GM23338 (cell line): Measurements from ENCODE around the gene WFS1. TPM values are rescaled to one million over a fixed set of nuclear protein-coding genes. Genes with fewer than 3 reads are reported as not detected.

ENCODE experiments used
- ATAC-seq: fragments of 200-7000 bp; cut with Tn5 transposase; 3 replicates; pipeline ENCODE4 v1.9.1; 2020
- DNase-seq: peaks from one replicate; pipeline ENCODE4 v3.0.0-alpha.2; 2015; ENCODE audit warnings: low spot score
- H2AFZ ChIP-seq: fragments of 200-600 bp; sonication (generic); 2 replicates; pipeline ENCODE4 v1.8.0; 2016; ENCODE audit warnings: antibody characterized with exemption, mild to moderate bottlenecking, moderate library complexity
- H3F3A ChIP-seq: fragments of 200-600 bp; sonication (generic); replicated peaks from 2 replicates; pipeline ENCODE4 v1.8.0; 2017; ENCODE audit warnings: antibody characterized with exemption, mixed run types, low read depth
- H3K27ac ChIP-seq: fragments of 200-600 bp; sonication (generic); 2 replicates; pipeline ENCODE4 v1.6.1; 2016; ENCODE audit warnings: low read depth
- H3K27me3 ChIP-seq: fragments of 200-600 bp; sonication (generic); 2 replicates; pipeline ENCODE4 v1.8.0; 2016; ENCODE audit warnings: mild to moderate bottlenecking, mixed run types, moderate library complexity; ENCODE audit not compliant: insufficient read depth
- H3K36me3 ChIP-seq: fragments of 200-600 bp; sonication (generic); 2 replicates; pipeline ENCODE4 v1.8.0; 2016; ENCODE audit warnings: mild to moderate bottlenecking; ENCODE audit not compliant: insufficient read depth
- H3K4me1 ChIP-seq: fragments of 200-600 bp; sonication (generic); 2 replicates; pipeline ENCODE4 v1.8.0; 2016; ENCODE audit warnings: mild to moderate bottlenecking, moderate library complexity; ENCODE audit not compliant: insufficient read depth
- H3K4me2 ChIP-seq: fragments of 200-600 bp; sonication (generic); 2 replicates; pipeline ENCODE4 v1.7.1; 2017; ENCODE audit warnings: mixed run types
- H3K4me3 ChIP-seq: fragments of 200-600 bp; sonication (generic); 2 replicates; pipeline ENCODE4 v1.6.1; 2016; ENCODE audit warnings: mixed run types
- H3K79me2 ChIP-seq: fragments of 200-600 bp; sonication (generic); replicated peaks from 2 replicates; pipeline ENCODE4 v1.8.0; 2017; ENCODE audit warnings: mild to moderate bottlenecking; ENCODE audit not compliant: insufficient read depth
- H3K9me2 ChIP-seq: fragments of 200-600 bp; sonication (generic); 2 replicates; pipeline ENCODE4 v1.8.0; 2017; ENCODE audit not compliant: insufficient read depth
- H4K20me1 ChIP-seq: fragments of 200-600 bp; sonication (generic); replicated peaks from 2 replicates; pipeline ENCODE4 v1.8.0; 2017; ENCODE audit warnings: mild to moderate bottlenecking; ENCODE audit not compliant: insufficient read depth
- H3K27ac Mint-ChIP-seq: 2 replicates; pipeline ENCODE4 v1.8.0; 2020; ENCODE audit warnings: inconsistent platforms, mild to moderate bottlenecking, moderate library complexity, mixed read lengths
- H3K27me3 Mint-ChIP-seq: 3 replicates; pipeline ENCODE4 v1.8.0; 2022; ENCODE audit warnings: low read depth, mild to moderate bottlenecking, moderate library complexity, mixed read lengths, inconsistent platforms; ENCODE audit not compliant: insufficient read depth, poor library complexity
- H3K36me3 Mint-ChIP-seq: 3 replicates; pipeline ENCODE4 v1.8.0; 2021; ENCODE audit warnings: low read depth, mild to moderate bottlenecking, inconsistent platforms, moderate library complexity, mixed read lengths
- H3K4me1 Mint-ChIP-seq: 3 replicates; pipeline ENCODE4 v1.8.0; 2020; ENCODE audit warnings: mild to moderate bottlenecking, inconsistent platforms, mixed read lengths
- H3K4me3 Mint-ChIP-seq: 3 replicates; pipeline ENCODE4 v1.8.0; 2021; ENCODE audit warnings: moderate library complexity, mild to moderate bottlenecking, inconsistent platforms, mixed read lengths
- H3K9me3 Mint-ChIP-seq: 3 replicates; pipeline ENCODE4 v1.8.0; 2020; ENCODE audit warnings: moderate library complexity, mild to moderate bottlenecking, inconsistent platforms, mixed read lengths
- CREB1 ChIP-seq: fragments of 250-450 bp; sonication (Bioruptor Pico); IDR thresholded peaks from 2 replicates; pipeline ENCODE4 v1.5.0; 2020; ENCODE audit warnings: low read depth, mild to moderate bottlenecking, moderate library complexity
- CTCF ChIP-seq, 2 experiments: fragments of 200-600 bp in 1 of 2; sonication (generic) in 1 of 2; conservative IDR thresholded peaks; 2 replicates each; pipeline versions ENCODE4 v1.5.1 to v1.6.1; 2016 to 2017; ENCODE audit warnings: antibody characterized with exemption in 2 of 2, low read depth in 2 of 2, mild to moderate bottlenecking in 2 of 2, moderate library complexity in 1 of 2
- ETS1 ChIP-seq: IDR thresholded peaks from 2 replicates; pipeline ENCODE4 v1.6.1; 2016; ENCODE audit warnings: antibody characterized with exemption
- EZH2 ChIP-seq: fragments of 200-600 bp; sonication (generic); IDR thresholded peaks from one replicate; pipeline ENCODE4 v1.8.0; 2017; ENCODE audit warnings: antibody characterized with exemption, mild to moderate bottlenecking, low read depth; ENCODE audit not compliant: unreplicated experiment
- EZH2phosphoT487 ChIP-seq: fragments of 200-600 bp; sonication (generic); IDR thresholded peaks from one replicate; pipeline ENCODE4 v1.8.1; 2018; ENCODE audit warnings: antibody characterized with exemption; ENCODE audit not compliant: unreplicated experiment
- JUNB ChIP-seq: IDR thresholded peaks from one replicate; pipeline ENCODE4 v1.6.1; 2016; ENCODE audit warnings: antibody characterized with exemption; ENCODE audit not compliant: unreplicated experiment
- NANOG ChIP-seq: IDR thresholded peaks from 2 replicates; pipeline ENCODE4 v1.6.1; 2016; ENCODE audit warnings: antibody characterized with exemption, borderline replicate concordance
- POLR2AphosphoS5 ChIP-seq: IDR thresholded peaks from 2 replicates; pipeline ENCODE4 v1.6.1; 2016; ENCODE audit warnings: antibody characterized with exemption, low read depth
- REST ChIP-seq: IDR thresholded peaks from one replicate; pipeline ENCODE4 v1.6.1; 2018; ENCODE audit warnings: antibody characterized with exemption; ENCODE audit not compliant: unreplicated experiment
- STAT1 ChIP-seq: IDR thresholded peaks from one replicate; pipeline ENCODE4 v1.6.1; 2016; ENCODE audit warnings: antibody characterized with exemption; ENCODE audit not compliant: unreplicated experiment
- ZNF114 ChIP-seq: fragments of 250-450 bp; sonication (Bioruptor Pico); IDR thresholded peaks from 2 replicates; pipeline ENCODE4 v1.5.0; 2020; ENCODE audit warnings: mild to moderate bottlenecking, moderate library complexity
- ZNF331 ChIP-seq: fragments of 250-450 bp; sonication (Bioruptor Pico); IDR thresholded peaks from 2 replicates; pipeline ENCODE4 v1.5.0; 2020; ENCODE audit warnings: low read depth, mild to moderate bottlenecking, moderate library complexity
- ZNF462 ChIP-seq: fragments of 250-450 bp; sonication (Bioruptor Pico); IDR thresholded peaks from 2 replicates; pipeline ENCODE4 v1.5.0; 2020; ENCODE audit warnings: mild to moderate bottlenecking, moderate library complexity
- polyA plus RNA-seq: library from polyadenylated mRNA; unstranded; fragments of >200 nt; fragmentation: Nextera tagmentation; extraction: Ambion mirVana; gene quantifications from 2 replicates; pipeline ENCODE4 v1.2.1, GENCODE V29; 2016
- total RNA-seq: library from RNA; depleted of rRNA; stranded (reverse); fragments of >200 nt; shearing (Covaris generic); gene quantifications from 2 replicates; pipeline ENCODE4 v1.2.3, GENCODE V29; 2014

Gene WFS1
- total and polyA plus RNA-seq, 2 experiments from 2014 or later = 24.7 to 45.4 TPM

- Histone ChIP-seq H3K4me2 (no peak overlapping the region), H3F3A (no peaks in the 10 kb centered on the region), H3K4me1 (peaks cover 12% of the 10 kb centered on the region; the same call in 1 of the 2 replicates), H3K27me3 (no peaks in the 10 kb centered on the region), H3K27ac (no peak overlapping the region), H4K20me1 (no peaks in the 10 kb centered on the region), H3K4me3 (no peak overlapping the region), H2AFZ (no peak overlapping the region), H3K36me3 (no peaks in the 10 kb centered on the region), H3K9me2 (no peaks in the 10 kb centered on the region), H3K79me2 (no peaks in the 10 kb centered on the region)
- no peak overlapping the region for H3K4me3 Mint-ChIP-seq
- no peak for DNase-seq
- TF ChIP-seq ZNF462 (CRISPR knock-in tag) = no peak
- no peak for TF ChIP-seq JUNB
- TF ChIP-seq ETS1 = no peak
- TF ChIP-seq EZH2phosphoT487 = no peak
- TF ChIP-seq STAT1 = no peak
- TF ChIP-seq ZNF331 (CRISPR knock-in tag) = no peak
- no peak for TF ChIP-seq EZH2
- TF ChIP-seq POLR2AphosphoS5 = no peak
- TF ChIP-seq NANOG = no peak
- no peak for TF ChIP-seq CTCF (conservative IDR thresholded peaks at IDR 0.05; ENCODE audit: low read depth in 2 of 2)
- TF ChIP-seq ZNF114 (CRISPR knock-in tag) = no peak
- TF ChIP-seq REST = no peak
- TF ChIP-seq CREB1 (CRISPR knock-in tag) = no peak
- H3K27me3 Mint-ChIP-seq = peaks cover 12% of the 10 kb centered on the region
- H3K4me1 Mint-ChIP-seq = peaks cover 32% of the 10 kb centered on the region
- no peak overlapping the region for H3K27ac Mint-ChIP-seq
- no peaks in the 10 kb centered on the region; the same call in 2 of the 3 replicates for H3K36me3 Mint-ChIP-seq
- ATAC-seq = no peak
- H3K9me3 Mint-ChIP-seq = peaks cover 1% of the 10 kb centered on the region; the same call in 2 of the 3 replicates
These were observed 70.3 kb downstream of the WFS1 start for GRCh38 chr4:6339818-6340445.
